Keratinocyte (primary cell): Measurements from ENCODE around the gene SYT1.

ENCODE experiments used
- EZH2 ChIP-seq: IDR thresholded peaks from one replicate; pipeline ENCODE4 v1.6.1; 2012; ENCODE audit warnings: inconsistent platforms, mild to moderate bottlenecking, low read length, moderate library complexity
- TF ChIP-seq, protein P1 (sequence below), 3 experiments: IDR thresholded peaks in 1 of 3; conservative IDR thresholded peaks in 1 of 3; optimal IDR thresholded peaks in 1 of 3; 2 replicates in 2 of 3; 3 replicates in 1 of 3; pipeline versions ENCODE3 to v1.5.1; 2011; ENCODE audit warnings: low read length in 3 of 3, mild to moderate bottlenecking in 3 of 3, moderate library complexity in 2 of 3, control low read depth in 1 of 3, inconsistent platforms in 1 of 3; ENCODE audit not compliant: insufficient read depth in 2 of 3; ENCODE audit errors: extremely low read depth in 1 of 3

DNA sequence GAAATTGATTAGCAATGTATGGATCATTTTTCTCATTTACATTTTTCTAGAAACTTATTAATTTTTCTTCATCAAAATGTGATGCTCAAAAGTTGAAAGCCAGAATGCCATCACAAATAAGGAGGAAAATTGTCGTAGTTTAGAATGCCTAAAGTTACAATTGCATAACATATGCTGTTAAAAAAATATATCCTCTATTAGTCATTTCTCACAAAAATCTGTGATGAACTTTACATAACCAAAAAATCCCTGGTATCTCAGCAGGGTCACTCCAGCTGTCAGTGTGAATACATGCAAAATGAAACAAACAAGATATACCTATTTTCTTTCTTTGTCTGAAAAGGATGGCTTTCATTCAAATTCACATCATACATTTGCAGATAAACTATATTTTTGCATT is 467.3 kb downstream of the SYT1 start:
- TF ChIP-seq, protein P1, sequence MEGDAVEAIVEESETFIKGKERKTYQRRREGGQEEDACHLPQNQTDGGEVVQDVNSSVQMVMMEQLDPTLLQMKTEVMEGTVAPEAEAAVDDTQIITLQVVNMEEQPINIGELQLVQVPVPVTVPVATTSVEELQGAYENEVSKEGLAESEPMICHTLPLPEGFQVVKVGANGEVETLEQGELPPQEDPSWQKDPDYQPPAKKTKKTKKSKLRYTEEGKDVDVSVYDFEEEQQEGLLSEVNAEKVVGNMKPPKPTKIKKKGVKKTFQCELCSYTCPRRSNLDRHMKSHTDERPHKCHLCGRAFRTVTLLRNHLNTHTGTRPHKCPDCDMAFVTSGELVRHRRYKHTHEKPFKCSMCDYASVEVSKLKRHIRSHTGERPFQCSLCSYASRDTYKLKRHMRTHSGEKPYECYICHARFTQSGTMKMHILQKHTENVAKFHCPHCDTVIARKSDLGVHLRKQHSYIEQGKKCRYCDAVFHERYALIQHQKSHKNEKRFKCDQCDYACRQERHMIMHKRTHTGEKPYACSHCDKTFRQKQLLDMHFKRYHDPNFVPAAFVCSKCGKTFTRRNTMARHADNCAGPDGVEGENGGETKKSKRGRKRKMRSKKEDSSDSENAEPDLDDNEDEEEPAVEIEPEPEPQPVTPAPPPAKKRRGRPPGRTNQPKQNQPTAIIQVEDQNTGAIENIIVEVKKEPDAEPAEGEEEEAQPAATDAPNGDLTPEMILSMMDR (optimal IDR thresholded peaks at IDR 0.05 in 1 of 3, IDR thresholded peaks at IDR 0.05 in 1 of 3, conservative IDR thresholded peaks at IDR 0.05 in 1 of 3; ENCODE audit: extremely low read depth in 1 of 3, insufficient read depth in 2 of 3, low read length in 3 of 3), result no peak
- TF ChIP-seq EZH2, result no peak
